K562 (cell line): ENCODE results near the gene MYO1A. TPM values are rescaled to one million over a fixed set of nuclear protein-coding genes. Genes with fewer than 3 reads are reported as not detected.
A peak's percentile ranks its signal among the peaks of the same experiment; 100 is the strongest.

Experiments used
- ASH1L ChIP-seq: fragments of 450-650 bp; IDR thresholded peaks from 2 replicates; pipeline ENCODE4 v1.6.1; 2018; ENCODE audit warnings: borderline replicate concordance, mild to moderate bottlenecking, low read depth; ENCODE audit not compliant: partially characterized antibody
- CHD1 ChIP-seq: fragments of 200-600 bp; sonication (generic); IDR thresholded peaks from one replicate; pipeline ENCODE4 v1.6.1; 2012; ENCODE audit warnings: mild to moderate bottlenecking, moderate library complexity, low read length, inconsistent platforms
- CHD7 ChIP-seq: fragments of 200-600 bp; sonication (generic); IDR thresholded peaks from one replicate; pipeline ENCODE4 v1.6.1; 2012; ENCODE audit warnings: mild to moderate bottlenecking, low read depth, low read length, inconsistent platforms
- GABPA ChIP-seq: fragments of 200-800 bp; sonication (Bioruptor generic); conservative IDR thresholded peaks from 2 replicates; pipeline ENCODE4 v1.6.1; 2016; ENCODE audit warnings: low read depth, missing genetic modification characterization, missing compliant biosample characterization
- HDAC2 ChIP-seq: fragments of 450-650 bp; IDR thresholded peaks from 2 replicates; pipeline ENCODE4 v1.6.1; 2016; ENCODE audit warnings: mild to moderate bottlenecking
- KAT8 ChIP-seq: fragments of 450-650 bp; IDR thresholded peaks from 2 replicates; pipeline ENCODE4 v1.6.1; 2016; ENCODE audit warnings: low read depth, mild to moderate bottlenecking
- MBD2 ChIP-seq: sonication (generic); IDR thresholded peaks from 2 replicates; pipeline ENCODE4 v1.6.1; 2016; ENCODE audit warnings: low read depth, borderline replicate concordance
- MNT ChIP-seq, 2 experiments: fragments of 450-650 bp; conservative IDR thresholded peaks; 2 replicates each; pipeline ENCODE4 v1.6.1; 2017; ENCODE audit warnings: mild to moderate bottlenecking in 2 of 2, moderate library complexity in 2 of 2
- NFIX ChIP-seq: fragments of 250-450 bp; sonication (Bioruptor Pico); IDR thresholded peaks from 2 replicates; pipeline ENCODE4 v1.4.0; 2020; ENCODE audit warnings: low read depth, mild to moderate bottlenecking, moderate library complexity
- NFYB ChIP-seq: IDR thresholded peaks from 2 replicates; pipeline ENCODE4 v1.6.1; 2011; ENCODE audit warnings: mild to moderate bottlenecking, moderate library complexity; ENCODE audit not compliant: insufficient read length; ENCODE audit errors: extremely low read depth
- RBM15 ChIP-seq: fragments of 200-400 bp; formaldehyde crosslinking; IDR thresholded peaks from 2 replicates; pipeline ENCODE4 v1.6.1; 2018; ENCODE audit warnings: mild to moderate bottlenecking, low read length, moderate library complexity; ENCODE audit not compliant: insufficient read depth
- TBL1XR1 ChIP-seq, 2 experiments: IDR thresholded peaks; 2 replicates each; pipeline ENCODE4 v1.6.1; 2012; ENCODE audit warnings: improper control_type of control experiment in 2 of 2, low read length in 2 of 2, mild to moderate bottlenecking in 1 of 2
- TEAD4 ChIP-seq, 2 experiments: sonication (generic) in 1 of 2; formaldehyde crosslinking in 1 of 2; IDR thresholded peaks; 2 replicates each; pipeline versions ENCODE4 v1.6.1 to v1.8.0; 2012 to 2022; ENCODE audit warnings: borderline replicate concordance in 1 of 2, inconsistent platforms in 1 of 2, low read length in 1 of 2, mild to moderate bottlenecking in 1 of 2, missing genetic modification reagents in 1 of 2
- ZC3H11A ChIP-seq: IDR thresholded peaks from 2 replicates; pipeline ENCODE4 v1.6.1; 2012; ENCODE audit warnings: low read depth, low read length, improper control_type of control experiment
- polyA plus RNA-seq, 8 experiments: library from polyadenylated mRNA; depleted of rRNA in 4 of 8; stranded (reverse) in 5 of 8; unstranded in 3 of 8; fragments of >200 nt; fragmentation: Nextera tagmentation in 2 of 8; fragmentation: Illumina TruSeq in 1 of 8; extraction: Ambion mirVana in 2 of 8; extraction: Trizol in 1 of 8; gene quantifications; 2 replicates each; pipeline versions ENCODE4 v1.2.1 to v1.2.3, GENCODE V29; 2011 to 2014; ENCODE audit warnings: inconsistent platforms in 1 of 8, missing spikeins in 1 of 8
- total RNA-seq, 7 experiments: library from RNA; depleted of rRNA in 6 of 7; stranded (reverse); fragments of >200 nt in 6 of 7; fragmentation: Illumina TruSeq in 2 of 7; extraction: Trizol in 2 of 7; gene quantifications; 2 replicates each; pipeline versions ENCODE4 v1.2.1 to v1.2.3, GENCODE V29; 2011 to 2021; ENCODE audit warnings: low replicate concordance in 1 of 7

The MYO1A gene
- total and polyA plus RNA-seq, 9 of the 15 experiments (the other 6 are each of a cell fraction or from before 2014, with no cell fraction given), result 0.03 to 0.29 (median 0.14) TPM; not detected in 2

GRCh38 chr12:57078519-57079404, 28.8 kb upstream of the MYO1A start, which contains the start of gene NEMP1 (continued):
- no peak for TF ChIP-seq CHD7
- TF ChIP-seq MBD2, result peak; percentile 93
- TF ChIP-seq TBL1XR1 (IDR thresholded peaks at IDR 0.05; ENCODE audit: low read length in 2 of 2), result peak in 1 of 2 experiments; percentile 50; a peak in 2 of 4 replicates
- peak; percentile 99 for TF ChIP-seq MNT (conservative IDR thresholded peaks at IDR 0.05)
- peak; percentile 51; the same call in 1 of the 2 replicates for TF ChIP-seq HDAC2
- peak; percentile 94 for TF ChIP-seq ASH1L
- TF ChIP-seq KAT8, result no peak
- TF ChIP-seq CHD1, result peak; percentile 78
- no peak for TF ChIP-seq RBM15
- TF ChIP-seq TEAD4 (IDR thresholded peaks at IDR 0.05; ENCODE audit: low read length), result no peak; the same call in 1 of the 2 replicates
- TF ChIP-seq TEAD4 (CRISPR knock-in tag; IDR thresholded peaks at IDR 0.05; ENCODE audit: borderline replicate concordance), result no peak
- TF ChIP-seq GABPA (tag), result peak; percentile 97
- TF ChIP-seq NFYB, result peak; percentile 86
- no peak for TF ChIP-seq NFIX (CRISPR knock-in tag)
- TF ChIP-seq ZC3H11A, result no peak
